ENCODE results near the gene TP53BP1.
"Not testable (repeated sequence)": the region's sequence is repeated elsewhere in the genome, so short reads cannot be mapped to it uniquely, and the experiment has no call there.

TP53BP1 gene, protein sequence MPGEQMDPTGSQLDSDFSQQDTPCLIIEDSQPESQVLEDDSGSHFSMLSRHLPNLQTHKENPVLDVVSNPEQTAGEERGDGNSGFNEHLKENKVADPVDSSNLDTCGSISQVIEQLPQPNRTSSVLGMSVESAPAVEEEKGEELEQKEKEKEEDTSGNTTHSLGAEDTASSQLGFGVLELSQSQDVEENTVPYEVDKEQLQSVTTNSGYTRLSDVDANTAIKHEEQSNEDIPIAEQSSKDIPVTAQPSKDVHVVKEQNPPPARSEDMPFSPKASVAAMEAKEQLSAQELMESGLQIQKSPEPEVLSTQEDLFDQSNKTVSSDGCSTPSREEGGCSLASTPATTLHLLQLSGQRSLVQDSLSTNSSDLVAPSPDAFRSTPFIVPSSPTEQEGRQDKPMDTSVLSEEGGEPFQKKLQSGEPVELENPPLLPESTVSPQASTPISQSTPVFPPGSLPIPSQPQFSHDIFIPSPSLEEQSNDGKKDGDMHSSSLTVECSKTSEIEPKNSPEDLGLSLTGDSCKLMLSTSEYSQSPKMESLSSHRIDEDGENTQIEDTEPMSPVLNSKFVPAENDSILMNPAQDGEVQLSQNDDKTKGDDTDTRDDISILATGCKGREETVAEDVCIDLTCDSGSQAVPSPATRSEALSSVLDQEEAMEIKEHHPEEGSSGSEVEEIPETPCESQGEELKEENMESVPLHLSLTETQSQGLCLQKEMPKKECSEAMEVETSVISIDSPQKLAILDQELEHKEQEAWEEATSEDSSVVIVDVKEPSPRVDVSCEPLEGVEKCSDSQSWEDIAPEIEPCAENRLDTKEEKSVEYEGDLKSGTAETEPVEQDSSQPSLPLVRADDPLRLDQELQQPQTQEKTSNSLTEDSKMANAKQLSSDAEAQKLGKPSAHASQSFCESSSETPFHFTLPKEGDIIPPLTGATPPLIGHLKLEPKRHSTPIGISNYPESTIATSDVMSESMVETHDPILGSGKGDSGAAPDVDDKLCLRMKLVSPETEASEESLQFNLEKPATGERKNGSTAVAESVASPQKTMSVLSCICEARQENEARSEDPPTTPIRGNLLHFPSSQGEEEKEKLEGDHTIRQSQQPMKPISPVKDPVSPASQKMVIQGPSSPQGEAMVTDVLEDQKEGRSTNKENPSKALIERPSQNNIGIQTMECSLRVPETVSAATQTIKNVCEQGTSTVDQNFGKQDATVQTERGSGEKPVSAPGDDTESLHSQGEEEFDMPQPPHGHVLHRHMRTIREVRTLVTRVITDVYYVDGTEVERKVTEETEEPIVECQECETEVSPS (N-terminal part only)

DNA sequence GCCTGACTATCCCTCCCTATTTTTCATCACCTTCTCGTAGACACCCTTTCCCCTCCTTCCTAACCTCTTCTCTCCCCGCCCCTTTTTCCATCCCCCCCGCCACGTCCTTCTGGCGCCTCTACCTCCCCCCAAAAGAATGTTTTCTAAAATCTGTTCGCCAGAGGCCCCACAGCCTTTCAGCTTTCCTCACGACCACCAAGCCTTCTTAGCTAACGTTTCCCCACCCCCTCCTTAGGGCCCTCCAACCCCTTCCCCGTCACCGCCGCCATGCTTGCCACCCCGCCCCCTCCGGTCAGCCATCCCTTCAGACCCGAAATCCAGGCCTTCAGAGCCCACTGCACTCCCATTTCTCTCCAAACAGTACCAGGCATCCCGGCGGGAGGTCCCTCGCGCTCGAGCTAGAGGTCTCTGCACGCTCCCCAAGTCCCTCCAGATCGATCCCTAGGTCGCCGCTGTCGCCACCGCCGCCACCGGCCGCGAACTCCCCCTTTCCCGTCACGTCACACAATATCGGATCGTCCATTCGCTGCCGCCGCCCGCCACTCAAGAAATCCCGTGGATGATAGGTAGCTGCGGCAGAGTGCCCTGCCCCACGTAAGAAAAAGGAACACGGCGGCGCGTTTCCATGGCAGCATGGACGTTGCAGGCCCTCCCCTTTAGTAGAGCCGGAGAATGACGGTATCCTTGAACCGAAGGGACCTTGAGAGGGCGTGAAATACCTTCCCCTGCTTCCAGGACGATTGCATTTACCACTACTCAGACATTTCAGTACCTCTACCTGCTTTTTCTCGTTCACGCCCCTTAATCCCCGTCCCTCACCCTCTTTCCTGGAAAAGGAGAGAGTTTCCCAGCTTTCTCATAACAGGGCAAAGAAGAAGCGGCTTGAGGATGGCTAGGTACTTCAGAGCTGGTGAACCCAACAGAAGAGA is at the start of gene TP53BP1:
Gene TP53BP1 (minus strand): TSS at position 484 of the 929 bp plus-strand sequence. CDS start 113 bp downstream, at position 371.
- peak; percentile 67 for DNase-seq

GRCh38 chr15:43541785-43542184 is 48.8 kb upstream of the TP53BP1 start:
- no peak for DNase-seq

DNA sequence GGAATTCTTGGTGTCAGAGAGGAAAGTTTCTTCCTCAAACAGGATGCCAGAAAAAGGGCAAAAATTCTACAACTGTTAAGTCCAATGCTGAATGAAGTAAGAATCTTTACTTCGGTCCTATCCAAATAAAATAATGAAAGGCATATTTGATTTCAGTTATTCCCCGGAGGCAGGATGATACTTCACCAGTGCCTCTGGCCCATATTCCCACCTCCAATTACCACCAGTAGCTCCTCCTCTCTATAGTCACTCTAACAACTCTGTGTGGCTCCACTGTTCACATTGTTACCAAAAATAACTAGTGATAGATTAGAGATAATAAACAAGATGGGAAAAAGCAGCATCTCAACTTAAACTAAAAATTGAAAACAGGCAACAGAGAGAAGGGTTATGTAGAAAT is 45.1 kb upstream of the TP53BP1 start:
- no peak for DNase-seq

DNA sequence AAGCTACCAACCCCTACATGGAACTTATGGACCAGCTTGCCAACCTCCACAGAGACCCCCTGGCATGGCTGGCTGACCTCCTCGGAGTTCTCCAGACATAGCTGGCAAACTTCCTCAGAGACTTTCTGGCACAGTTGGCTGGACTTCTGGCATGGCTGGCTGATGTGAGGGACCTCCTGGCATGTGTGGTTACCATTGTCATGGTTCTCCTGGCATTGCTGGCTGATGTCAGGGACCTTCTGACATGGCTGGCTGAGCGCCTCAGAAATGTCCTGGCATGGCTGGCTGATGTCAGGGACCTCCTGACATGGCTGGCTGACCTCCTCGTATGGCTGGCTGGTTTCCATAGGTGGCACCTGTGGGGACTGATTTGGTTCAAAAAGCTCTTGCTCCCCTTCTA is 41.9 kb upstream of the TP53BP1 start:
- DNase-seq, result no peak

- DNase-seq, result not testable (repeated sequence)
Observed at GRCh38 chr15:43532826-43533225, 39.9 kb upstream of the TP53BP1 start.

DNA sequence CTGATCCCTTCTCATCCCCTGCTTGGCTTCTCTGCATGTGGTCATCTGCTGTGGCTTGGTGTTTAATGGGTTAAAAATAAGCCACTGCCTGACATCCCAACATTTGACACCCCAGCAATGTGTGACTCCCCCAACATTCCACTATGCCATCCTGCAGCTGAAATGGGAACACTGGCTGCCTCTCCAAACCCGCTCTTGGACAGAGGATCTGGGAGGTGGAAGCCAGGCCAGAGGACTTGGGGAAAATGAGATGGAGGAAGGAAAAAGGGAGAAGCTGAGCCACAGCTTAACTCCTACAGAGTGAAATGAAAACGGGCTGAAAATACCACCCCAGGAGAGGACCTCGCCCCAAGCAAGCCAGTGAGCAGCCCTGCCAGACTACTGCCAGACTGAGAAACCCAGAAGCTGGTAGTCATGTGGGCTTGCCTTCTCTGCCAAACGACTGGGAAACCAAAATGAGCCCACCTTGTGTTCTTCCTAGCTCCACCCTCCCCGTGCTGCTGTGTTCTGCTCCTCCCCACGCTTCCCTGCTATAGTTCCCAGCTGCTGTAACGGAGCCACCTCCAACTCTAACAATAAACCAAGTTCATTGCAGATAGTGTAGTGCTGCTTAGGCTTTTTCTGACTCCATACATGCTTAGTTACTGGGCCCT is 38.2 kb upstream of the TP53BP1 start:
- no peak for DNase-seq

DNA sequence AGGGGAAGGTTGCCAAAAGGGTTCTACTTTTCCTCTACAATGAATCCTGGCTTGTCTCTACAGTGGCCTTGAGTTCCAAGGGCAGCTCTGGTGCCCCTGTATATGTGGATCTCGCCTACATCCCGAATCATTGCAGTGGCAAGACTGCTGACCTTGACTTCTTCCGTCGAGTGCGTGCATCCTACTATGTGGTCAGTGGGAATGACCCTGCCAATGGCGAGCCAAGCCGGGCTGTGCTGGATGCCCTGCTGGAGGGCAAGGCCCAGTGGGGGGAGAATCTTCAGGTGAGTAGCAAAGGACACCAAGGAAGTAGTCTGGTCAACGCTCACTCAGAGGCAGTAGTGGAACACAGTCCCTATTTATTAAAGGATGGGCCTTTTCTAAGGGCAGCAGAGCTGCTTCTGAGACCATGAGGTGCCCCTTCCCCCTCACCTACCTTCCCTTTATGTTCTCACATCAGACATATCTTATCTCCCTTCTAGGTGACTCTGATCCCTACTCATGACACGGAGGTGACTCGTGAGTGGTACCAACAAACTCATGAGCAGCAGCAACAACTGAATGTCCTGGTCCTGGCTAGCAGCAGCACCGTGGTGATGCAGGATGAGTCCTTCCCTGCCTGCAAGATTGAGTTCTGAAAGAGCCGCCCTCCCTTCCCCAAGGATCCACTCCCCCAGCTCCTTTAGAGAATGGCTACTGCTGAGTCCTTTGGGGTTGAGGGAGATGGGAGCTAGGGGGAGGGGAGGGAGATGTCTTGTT is 36.8 kb upstream of the TP53BP1 start:
- DNase-seq, result no peak

DNA sequence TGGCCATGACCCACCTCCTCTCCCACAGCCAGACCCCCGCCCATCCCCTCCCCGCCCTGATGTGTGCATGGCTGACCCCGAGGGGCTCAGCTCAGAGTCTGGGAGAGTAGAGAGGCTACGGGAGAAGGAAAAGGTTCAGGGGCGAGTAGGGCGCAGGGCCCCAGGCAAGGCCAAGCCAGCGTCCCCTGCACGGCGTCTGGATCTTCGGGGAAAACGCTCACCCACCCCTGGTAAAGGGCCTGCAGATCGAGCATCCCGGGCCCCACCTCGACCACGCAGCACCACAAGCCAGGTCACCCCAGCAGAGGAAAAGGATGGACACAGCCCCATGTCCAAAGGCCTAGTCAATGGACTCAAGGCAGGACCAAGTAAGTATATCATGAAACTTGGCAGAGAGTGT is 36.2 kb upstream of the TP53BP1 start:
- no peak for DNase-seq

- no peak for DNase-seq
Observed at GRCh38 chr15:43528542-43529007, 35.6 kb upstream of the TP53BP1 start.

DNA sequence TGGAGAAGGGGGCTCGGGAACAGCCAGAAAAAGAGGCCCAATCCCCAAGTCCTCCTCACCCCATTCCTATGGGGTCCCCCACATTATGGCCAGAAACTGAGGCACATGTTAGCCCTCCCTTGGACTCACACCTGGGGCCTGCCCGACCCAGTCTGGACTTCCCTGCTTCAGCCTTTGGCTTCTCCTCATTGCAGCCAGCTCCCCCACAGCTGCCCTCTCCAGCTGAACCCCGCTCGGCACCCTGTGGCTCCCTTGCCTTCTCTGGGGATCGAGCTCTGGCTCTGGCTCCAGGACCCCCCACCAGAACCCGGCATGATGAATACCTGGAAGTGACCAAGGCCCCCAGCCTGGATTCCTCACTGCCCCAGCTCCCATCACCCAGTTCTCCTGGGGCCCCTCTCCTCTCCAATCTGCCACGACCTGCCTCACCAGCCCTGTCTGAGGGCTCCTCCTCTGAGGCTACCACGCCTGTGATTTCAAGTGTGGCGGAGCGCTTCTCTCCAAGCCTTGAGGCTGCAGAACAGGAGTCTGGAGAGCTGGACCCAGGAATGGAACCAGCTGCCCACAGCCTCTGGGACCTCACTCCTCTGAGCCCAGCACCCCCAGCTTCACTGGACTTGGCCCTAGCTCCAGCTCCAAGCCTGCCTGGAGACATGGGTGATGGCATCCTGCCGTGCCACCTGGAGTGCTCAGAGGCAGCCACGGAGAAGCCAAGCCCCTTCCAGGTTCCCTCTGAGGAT is 35.0 kb upstream of the TP53BP1 start:
- no peak for DNase-seq

DNA sequence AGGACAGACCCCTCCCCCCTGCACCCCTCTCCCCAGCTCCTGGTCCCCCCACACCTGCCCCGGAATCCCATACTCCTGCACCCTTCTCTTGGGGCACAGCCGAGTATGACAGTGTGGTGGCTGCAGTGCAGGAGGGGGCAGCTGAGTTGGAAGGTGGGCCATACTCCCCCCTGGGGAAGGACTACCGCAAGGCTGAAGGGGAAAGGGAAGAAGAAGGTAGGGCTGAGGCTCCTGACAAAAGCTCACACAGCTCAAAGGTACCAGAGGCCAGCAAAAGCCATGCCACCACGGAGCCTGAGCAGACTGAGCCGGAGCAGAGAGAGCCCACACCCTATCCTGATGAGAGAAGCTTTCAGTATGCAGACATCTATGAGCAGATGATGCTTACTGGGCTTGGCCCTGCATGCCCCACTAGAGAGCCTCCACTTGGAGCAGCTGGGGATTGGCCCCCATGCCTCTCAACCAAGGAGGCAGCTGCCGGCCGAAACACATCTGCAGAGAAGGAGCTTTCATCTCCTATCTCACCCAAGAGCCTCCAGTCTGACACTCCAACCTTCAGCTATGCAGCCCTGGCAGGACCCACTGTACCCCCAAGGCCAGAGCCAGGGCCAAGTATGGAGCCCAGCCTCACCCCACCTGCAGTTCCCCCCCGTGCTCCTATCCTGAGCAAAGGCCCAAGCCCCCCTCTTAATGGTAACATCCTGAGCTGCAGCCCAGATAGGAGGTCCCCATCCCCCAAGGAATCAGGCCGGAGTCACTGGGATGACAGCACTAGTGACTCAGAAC is 34.3 kb upstream of the TP53BP1 start:
- DNase-seq, result no peak

- DNase-seq, result no peak
Observed at GRCh38 chr15:43526261-43526930, 33.4 kb upstream of the TP53BP1 start.

GRCh38 chr15:43525131-43525530 is 32.2 kb upstream of the TP53BP1 start:
- DNase-seq, result no peak

- no peak for DNase-seq
Observed at GRCh38 chr15:43524254-43524845, 31.4 kb upstream of the TP53BP1 start.

GRCh38 chr15:43523646-43524045 is 30.7 kb upstream of the TP53BP1 start:
- no peak for DNase-seq

DNA sequence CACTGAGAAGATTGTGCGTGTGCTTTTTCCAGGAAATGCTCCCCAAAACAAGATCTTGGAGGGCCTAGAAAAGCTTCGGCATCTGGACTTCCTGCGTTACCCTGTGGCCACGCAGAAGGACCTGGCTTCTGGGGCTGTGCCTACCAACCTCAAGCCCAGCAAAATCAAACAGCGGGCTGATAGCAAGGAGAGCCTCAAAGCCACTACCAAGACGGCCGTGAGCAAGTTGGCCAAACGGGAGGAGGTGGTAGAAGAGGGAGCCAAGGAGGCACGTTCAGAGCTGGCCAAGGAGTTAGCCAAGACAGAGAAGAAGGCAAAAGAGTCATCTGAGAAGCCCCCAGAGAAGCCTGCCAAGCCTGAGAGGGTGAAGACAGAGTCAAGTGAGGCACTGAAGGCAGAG is 29.3 kb upstream of the TP53BP1 start:
- no peak for DNase-seq

DNA sequence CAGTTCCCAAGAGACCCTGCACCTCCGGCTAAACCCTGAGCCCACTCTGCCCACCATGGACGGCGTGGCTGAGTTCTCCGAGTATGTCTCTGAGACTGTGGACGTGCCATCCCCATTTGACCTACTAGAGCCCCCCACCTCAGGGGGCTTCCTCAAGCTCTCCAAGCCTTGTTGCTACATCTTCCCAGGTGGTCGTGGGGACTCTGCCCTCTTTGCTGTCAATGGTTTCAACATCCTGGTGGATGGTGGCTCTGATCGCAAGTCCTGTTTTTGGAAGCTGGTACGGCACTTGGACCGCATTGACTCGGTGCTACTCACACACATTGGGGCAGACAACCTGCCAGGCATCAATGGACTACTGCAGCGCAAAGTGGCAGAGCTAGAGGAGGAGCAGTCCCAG is 28.5 kb upstream of the TP53BP1 start:
- no peak for DNase-seq

GRCh38 chr15:43520138-43520537 is 27.2 kb upstream of the TP53BP1 start:
- no peak for DNase-seq
